ENCODE data around the gene KIAA1210. TPM values are rescaled to one million over a fixed set of nuclear protein-coding genes. Genes with fewer than 3 reads are reported as not detected.

Gene KIAA1210
- total and polyA plus RNA-seq, 2 of the 13 experiments (the other 11 are each of a cell fraction or from before 2014, with no cell fraction given) = not detected

- TF ChIP-seq HMGXB3 (CRISPR knock-in tag; IDR thresholded peaks at IDR 0.05; ENCODE audit: borderline replicate concordance) (no peak), DDIT3 (CRISPR knock-in tag; IDR thresholded peaks at IDR 0.05) (no peak), HMGXB4 (CRISPR knock-in tag; IDR thresholded peaks at IDR 0.05; ENCODE audit: borderline replicate concordance in 1 of 2, low read depth in 1 of 2) (no peak), TBX2 (CRISPR knock-in tag; IDR thresholded peaks at IDR 0.05; ENCODE audit: borderline replicate concordance) (no peak), ZBTB1 (CRISPR knock-in tag; IDR thresholded peaks at IDR 0.05; ENCODE audit: borderline replicate concordance) (no peak), PATZ1 (CRISPR knock-in tag; IDR thresholded peaks at IDR 0.05) (no peak)
Measured at GRCh38 chrX:119073911-119074310, 53.7 kb downstream of the KIAA1210 start (continued).
